Panc1 (cell line): ENCODE data around the gene TXK. TPM values are rescaled to one million over a fixed set of nuclear protein-coding genes. Genes with fewer than 3 reads are reported as not detected.

Source experiments
- ATAC-seq: fragments of 200-7000 bp; cut with Tn5 transposase; 2 replicates; pipeline ENCODE4 v1.9.1; 2020; ENCODE audit warnings: mild to moderate bottlenecking, moderate library complexity
- BruUV-seq: library from RNA; stranded (reverse); fragments of 400-500 nt; replicated peaks from 2 replicates; lab custom pipeline; 2021; lab: Mats Ljungman, UMichigan
- CTCF ChIA-PET: fragments of 300-600 bp; sonication (Branson Sonifier 250); formaldehyde crosslinking; loops from one replicate; lab custom pipeline; 2022; ENCODE audit warnings: antibody characterized with exemption; lab: Charles Lee
- POLR2A ChIA-PET: fragments of 300-600 bp; sonication (Branson Sonifier 250); formaldehyde crosslinking; loops from one replicate; lab custom pipeline; 2022; ENCODE audit warnings: antibody characterized with exemption; lab: Charles Lee
- DNase-seq: peaks from one replicate; pipeline ENCODE4 v3.0.0-alpha.2; 2010; ENCODE audit warnings: low read depth, low spot score
- H3K27ac ChIP-seq: 2 replicates; pipeline ENCODE4 v1.5.1; 2011; ENCODE audit warnings: mild to moderate bottlenecking, low read length, inconsistent platforms
- H3K27me3 ChIP-seq: fragments of 200-500 bp; sonication (Bioruptor generic); 2 replicates; pipeline ENCODE4 v1.6.0; 2014; ENCODE audit warnings: low read length, inconsistent platforms; ENCODE audit not compliant: control insufficient read depth, insufficient read depth
- H3K36me3 ChIP-seq: fragments of 200-500 bp; sonication (Bioruptor generic); 2 replicates; pipeline ENCODE4 v1.5.1; 2014; ENCODE audit warnings: inconsistent platforms, mild to moderate bottlenecking, low read length, moderate library complexity; ENCODE audit not compliant: control insufficient read depth, insufficient read depth
- H3K4me1 ChIP-seq: 2 replicates; pipeline ENCODE4 v1.5.1; 2011; ENCODE audit warnings: inconsistent platforms, mild to moderate bottlenecking, low read length, moderate library complexity; ENCODE audit not compliant: control insufficient read depth, insufficient read depth
- H3K4me3 ChIP-seq, 2 experiments: 2 replicates each; pipeline ENCODE4 v1.5.1; 2011 to 2012; ENCODE audit warnings: low read depth in 2 of 2, low read length in 2 of 2, mild to moderate bottlenecking in 2 of 2, inconsistent platforms in 1 of 2, moderate library complexity in 1 of 2
- H3K9me3 ChIP-seq: fragments of 200-500 bp; sonication (Bioruptor generic); 2 replicates; pipeline ENCODE4 v1.5.1; 2014; ENCODE audit warnings: low read depth, mild to moderate bottlenecking, inconsistent platforms, low read length, moderate library complexity; ENCODE audit not compliant: control insufficient read depth, insufficient read depth
- CTCF ChIP-seq: fragments of 450-650 bp; IDR thresholded peaks from 2 replicates; pipeline ENCODE4 v1.5.1; 2017; ENCODE audit warnings: mild to moderate bottlenecking
- POLR2AphosphoS5 ChIP-seq: IDR thresholded peaks from 2 replicates; pipeline ENCODE4 v1.6.1; 2012; ENCODE audit warnings: mild to moderate bottlenecking, low read depth, low read length, moderate library complexity
- REST ChIP-seq, 2 experiments: IDR thresholded peaks; 2 replicates each; pipeline ENCODE4 v1.6.1; 2011 to 2012; ENCODE audit warnings: low read depth in 2 of 2, control low read depth in 1 of 2, low read length in 1 of 2, mild to moderate bottlenecking in 1 of 2, moderate library complexity in 1 of 2; ENCODE audit not compliant: insufficient read depth in 1 of 2
- SIN3A ChIP-seq: IDR thresholded peaks from 2 replicates; pipeline ENCODE4 v1.6.1; 2012; ENCODE audit warnings: low read depth, mild to moderate bottlenecking, low read length, moderate library complexity, borderline replicate concordance; ENCODE audit not compliant: insufficient read depth
- TCF7L2 ChIP-seq: IDR thresholded peaks from 2 replicates; pipeline ENCODE4 v1.6.1; 2011; ENCODE audit warnings: mild to moderate bottlenecking, low read depth, low read length, inconsistent platforms
- in situ Hi-C: cut with HindIII; loops from 2 replicates; pipeline ENCODE4 v1.10.0; 2016; ENCODE audit warnings: low sequenced_read_pairs, low pct_unique_long_range_greater_than_20kb
- intact Hi-C: fragments of 100-400 bp; cut with micrococcal nuclease; formaldehyde crosslinking; loops from one replicate; pipeline ENCODE4 v1.10.0; 2022; ENCODE audit not compliant: unreplicated experiment
- total RNA-seq: library from RNA; stranded (reverse); gene quantifications from one replicate; pipeline ENCODE4 v1.2.1, GENCODE V29; 2021; ENCODE audit not compliant: unreplicated experiment

Gene TXK
- total RNA-seq, 1 experiment from 2014 or later = 0.26 TPM

DNA sequence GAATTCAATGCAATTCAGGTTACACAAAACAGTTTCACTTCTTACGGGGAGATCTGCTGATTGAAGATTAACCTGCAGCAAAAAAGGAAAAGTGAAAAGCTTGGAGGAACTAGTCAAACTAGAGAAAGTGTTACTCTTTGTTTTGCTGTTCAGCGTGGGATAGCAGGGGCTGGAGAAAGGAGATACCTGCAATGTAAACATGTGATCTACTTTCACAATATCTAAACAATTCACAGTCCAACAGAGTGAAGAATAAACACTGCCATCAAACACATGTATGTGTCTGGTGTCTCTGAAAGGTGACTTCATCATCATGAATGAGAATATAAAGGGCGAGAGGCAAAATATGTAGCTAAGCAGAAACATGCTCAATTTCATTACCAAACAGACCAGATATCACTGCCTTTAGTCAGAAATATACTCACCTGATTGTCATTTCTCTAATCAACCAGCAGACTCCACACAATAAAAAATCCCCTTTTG, 91.0 kb downstream of the TXK start:
- Histone ChIP-seq H3K27ac (no peak overlapping the region), H3K27me3 (no peaks in the 10 kb centered on the region), H3K36me3 (no peaks in the 10 kb centered on the region), H3K4me1 (no peaks in the 10 kb centered on the region), H3K4me3 (no peak overlapping the region), H3K9me3 (no peaks in the 10 kb centered on the region)
- TF ChIP-seq POLR2AphosphoS5 = no peak
- TF ChIP-seq CTCF = no peak
- no peak for TF ChIP-seq TCF7L2
- TF ChIP-seq REST (IDR thresholded peaks at IDR 0.05; ENCODE audit: insufficient read depth in 1 of 2, low read depth in 2 of 2, low read length in 1 of 2) = no peak
- TF ChIP-seq SIN3A = no peak
- in situ Hi-C loops (no loop called here), intact Hi-C loops (no loop called here)
- ATAC-seq (no peak), DNase-seq (no peak)
- no TSS peak for BruUV-seq
- ChIA-PET POLR2A (no interaction called here), CTCF (no interaction called here)

DNA sequence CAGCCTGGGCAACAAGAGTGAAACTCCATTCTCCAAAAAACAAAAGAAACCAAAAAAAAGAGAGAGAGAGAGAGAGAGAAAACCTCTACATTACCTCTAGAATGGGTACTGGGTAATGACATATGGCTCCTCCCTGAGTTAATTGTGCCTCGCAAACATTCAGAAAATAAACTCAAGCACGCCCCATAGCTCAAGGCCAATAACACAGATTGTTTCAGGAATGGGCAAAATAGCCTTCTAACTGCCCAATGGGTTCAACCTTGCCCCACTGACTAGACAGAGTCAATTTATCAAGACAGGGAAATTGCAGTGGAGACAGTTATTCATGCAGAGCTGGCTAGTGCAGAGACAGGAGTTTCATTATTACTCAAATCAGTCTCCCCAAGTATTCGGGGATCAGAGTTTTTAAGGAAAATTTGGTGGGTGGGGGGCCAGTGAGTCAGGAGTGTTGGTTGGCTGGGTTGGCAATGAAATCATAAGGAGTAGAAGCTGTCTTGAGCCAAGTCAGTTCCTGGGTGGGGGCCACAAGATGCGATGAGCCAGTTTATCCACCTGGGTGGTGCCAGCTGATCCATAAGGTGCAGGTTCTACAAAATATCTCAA, 92.4 kb downstream of the TXK start:
- ChIA-PET POLR2A (interaction anchor here (0.7 kb wide), 1 partner anchor 345 kb away, joined by 3 read pairs; no protein-coding TSS in a partner anchor), CTCF (no interaction called here)
- Histone ChIP-seq H3K27me3 (no peaks in the 10 kb centered on the region), H3K36me3 (no peaks in the 10 kb centered on the region), H3K4me3 (no peak overlapping the region), H3K27ac (no peak overlapping the region), H3K4me1 (no peaks in the 10 kb centered on the region), H3K9me3 (no peaks in the 10 kb centered on the region)
- TF ChIP-seq TCF7L2 (no peak), SIN3A (no peak), POLR2AphosphoS5 (no peak), CTCF (no peak), REST (IDR thresholded peaks at IDR 0.05; ENCODE audit: insufficient read depth in 1 of 2, low read depth in 2 of 2, low read length in 1 of 2) (no peak)
- no peak for ATAC-seq
- no peak for DNase-seq
- intact Hi-C loops (no loop called here), in situ Hi-C loops (no loop called here)
- no TSS peak for BruUV-seq
